K562 (cell line): ENCODE data around the gene TMC8. TPM values are rescaled to one million over a fixed set of nuclear protein-coding genes. Genes with fewer than 3 reads are reported as not detected.

Experiments used
- ARID3A ChIP-seq: IDR thresholded peaks from 2 replicates; pipeline ENCODE4 v1.6.1; 2012; ENCODE audit warnings: low read depth, low read length, improper control_type of control experiment, borderline replicate concordance
- CEBPG ChIP-seq, 3 experiments: fragments of 200-800 bp in 1 of 3; sonication (Bioruptor generic) in 1 of 3; sonication (generic) in 1 of 3; formaldehyde crosslinking in 1 of 3; IDR thresholded peaks in 2 of 3; conservative IDR thresholded peaks in 1 of 3; 2 replicates each; pipeline versions ENCODE4 v1.6.1 to v1.8.0; 2016 to 2022; ENCODE audit warnings: missing compliant biosample characterization in 2 of 3, missing genetic modification characterization in 2 of 3, mild to moderate bottlenecking in 1 of 3, missing genetic modification reagents in 1 of 3
- E2F3 ChIP-seq: fragments of 250-450 bp; sonication (Bioruptor Pico); IDR thresholded peaks from 2 replicates; pipeline ENCODE4 v1.4.0; 2020; ENCODE audit warnings: mild to moderate bottlenecking
- E2F4 ChIP-seq: sonication (generic); formaldehyde crosslinking; IDR thresholded peaks from 2 replicates; pipeline ENCODE4 v1.8.0; 2022; ENCODE audit warnings: mild to moderate bottlenecking, low read depth, missing genetic modification reagents
- GTF2F1 ChIP-seq: IDR thresholded peaks from 2 replicates; pipeline ENCODE4 v1.6.1; 2011; ENCODE audit warnings: low read depth, low read length, improper control_type of control experiment
- HEY1 ChIP-seq: fragments of 250-450 bp; sonication (Bioruptor Pico); IDR thresholded peaks from 2 replicates; pipeline ENCODE4 v1.5.0; 2020; ENCODE audit warnings: mild to moderate bottlenecking, moderate library complexity, borderline replicate concordance
- HLTF ChIP-seq: fragments of 450-650 bp; IDR thresholded peaks from 2 replicates; pipeline ENCODE4 v1.6.1; 2016
- MAFG ChIP-seq: fragments of 450-650 bp; conservative IDR thresholded peaks from 2 replicates; pipeline ENCODE4 v1.6.1; 2016; ENCODE audit warnings: missing genetic modification characterization, missing compliant biosample characterization
- MCM3 ChIP-seq: fragments of 450-650 bp; IDR thresholded peaks from 2 replicates; pipeline ENCODE4 v1.6.1; 2016
- MCM7 ChIP-seq, 2 experiments: fragments of 450-650 bp; IDR thresholded peaks; 2 replicates each; pipeline ENCODE4 v1.6.1; 2016 to 2018
- MTF1 ChIP-seq: fragments of 250-450 bp; sonication (Bioruptor Pico); IDR thresholded peaks from 2 replicates; pipeline ENCODE4 v1.9.0; 2021; ENCODE audit warnings: moderate library complexity, mild to moderate bottlenecking, inconsistent platforms, borderline replicate concordance
- NCOA2 ChIP-seq, 2 experiments: fragments of 450-650 bp; IDR thresholded peaks; 2 replicates each; pipeline ENCODE4 v1.6.1; 2018; ENCODE audit warnings: mild to moderate bottlenecking in 2 of 2, moderate library complexity in 1 of 2; ENCODE audit not compliant: partially characterized antibody in 2 of 2
- NCOR1 ChIP-seq: fragments of 450-650 bp; IDR thresholded peaks from 2 replicates; pipeline ENCODE4 v1.6.1; 2016; ENCODE audit warnings: mild to moderate bottlenecking, moderate library complexity
- PCBP1 ChIP-seq: fragments of 200-400 bp; formaldehyde crosslinking; IDR thresholded peaks from 2 replicates; pipeline ENCODE4 v1.6.1; 2018; ENCODE audit warnings: mild to moderate bottlenecking, low read depth, low read length; ENCODE audit not compliant: poor library complexity, severe bottlenecking
- PHF20 ChIP-seq: fragments of 450-650 bp; IDR thresholded peaks from 2 replicates; pipeline ENCODE4 v1.6.1; 2018; ENCODE audit not compliant: partially characterized antibody
- RNF2 ChIP-seq: sonication (generic); IDR thresholded peaks from 2 replicates; pipeline ENCODE4 v1.6.1; 2016
- SIN3A ChIP-seq, 2 experiments: fragments of 150-350 bp in 1 of 2; IDR thresholded peaks; 2 replicates each; pipeline ENCODE4 v1.6.1; 2011 to 2016; ENCODE audit warnings: borderline replicate concordance in 2 of 2, low read depth in 2 of 2, low read length in 2 of 2, mild to moderate bottlenecking in 2 of 2, moderate library complexity in 2 of 2; ENCODE audit not compliant: control insufficient read depth in 1 of 2
- SNAPC5 ChIP-seq: fragments of 250-450 bp; sonication (Bioruptor Pico); IDR thresholded peaks from 2 replicates; pipeline ENCODE4 v1.8.0; 2021; ENCODE audit warnings: moderate library complexity, mild to moderate bottlenecking, inconsistent platforms
- WHSC1 ChIP-seq: IDR thresholded peaks from one replicate; pipeline ENCODE4 v1.6.1; 2012; ENCODE audit warnings: low read length, control low read depth, inconsistent platforms
- XRCC5 ChIP-seq: fragments of 200-400 bp; formaldehyde crosslinking; IDR thresholded peaks from 2 replicates; pipeline ENCODE4 v1.6.1; 2017; ENCODE audit warnings: low read depth, mild to moderate bottlenecking, low read length
- ZNF134 ChIP-seq: fragments of 250-450 bp; sonication (Bioruptor Pico); conservative IDR thresholded peaks from 2 replicates; pipeline ENCODE4 v1.4.0; 2020
- ZNF551 ChIP-seq: fragments of 250-450 bp; sonication (Bioruptor Pico); IDR thresholded peaks from 2 replicates; pipeline ENCODE4 v1.5.0; 2021; ENCODE audit warnings: mild to moderate bottlenecking, moderate library complexity
- ZSCAN29 ChIP-seq: fragments of 450-650 bp; IDR thresholded peaks from 2 replicates; pipeline ENCODE4 v1.6.1; 2017
- polyA plus RNA-seq, 8 experiments: library from polyadenylated mRNA; depleted of rRNA in 4 of 8; stranded (reverse) in 5 of 8; unstranded in 3 of 8; fragments of >200 nt; fragmentation: Nextera tagmentation in 2 of 8; fragmentation: Illumina TruSeq in 1 of 8; extraction: Ambion mirVana in 2 of 8; extraction: Trizol in 1 of 8; gene quantifications; 2 replicates each; pipeline versions ENCODE4 v1.2.1 to v1.2.3, GENCODE V29; 2011 to 2014; ENCODE audit warnings: inconsistent platforms in 1 of 8, missing spikeins in 1 of 8
- total RNA-seq, 7 experiments: library from RNA; depleted of rRNA in 6 of 7; stranded (reverse); fragments of >200 nt in 6 of 7; fragmentation: Illumina TruSeq in 2 of 7; extraction: Trizol in 2 of 7; gene quantifications; 2 replicates each; pipeline versions ENCODE4 v1.2.1 to v1.2.3, GENCODE V29; 2011 to 2021; ENCODE audit warnings: low replicate concordance in 1 of 7
- TF ChIP-seq, protein P1 (sequence below): fragments of 250-450 bp; sonication (Bioruptor Pico); IDR thresholded peaks from 2 replicates; pipeline ENCODE4 v1.4.0; 2020; ENCODE audit warnings: mild to moderate bottlenecking, moderate library complexity, borderline replicate concordance

TMC8 gene
- total and polyA plus RNA-seq, 9 of the 15 experiments (the other 6 are each of a cell fraction or from before 2014, with no cell fraction given): 0.13 to 10.9 (median 2.8) TPM

DNA sequence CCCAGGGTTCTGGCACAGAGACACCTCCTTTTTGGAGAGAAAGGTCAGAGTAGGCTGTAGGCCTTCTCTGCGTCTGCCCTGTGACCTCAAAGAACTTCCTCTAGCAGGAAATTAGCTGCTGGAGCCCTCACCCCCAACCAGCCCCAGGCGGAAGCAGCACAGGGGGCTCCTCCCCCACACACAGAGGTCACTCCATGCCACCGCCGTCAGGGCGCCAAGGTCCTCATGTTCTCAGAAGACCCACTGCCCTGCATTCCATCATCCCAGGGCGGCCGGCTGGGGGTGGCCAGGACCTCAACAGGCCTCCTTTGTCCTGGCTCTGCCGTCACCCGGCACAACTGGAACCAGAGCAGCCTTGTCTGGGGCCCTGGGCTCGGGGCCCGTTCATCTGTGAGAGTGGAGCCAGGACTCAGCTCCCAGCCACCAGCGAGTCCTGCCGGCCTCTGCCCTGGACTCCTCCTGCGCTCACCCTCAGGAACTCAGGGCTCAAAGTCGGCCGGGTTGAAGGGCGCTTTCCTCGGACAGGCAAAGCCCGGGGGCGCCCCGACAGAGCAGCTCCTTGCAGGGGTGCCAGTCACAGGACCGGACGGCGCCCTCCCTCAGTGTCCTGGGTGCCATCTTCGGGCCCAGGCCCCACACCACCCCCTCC is 3.2 kb upstream of the TMC8 start (continued):
- TF ChIP-seq, protein P1, sequence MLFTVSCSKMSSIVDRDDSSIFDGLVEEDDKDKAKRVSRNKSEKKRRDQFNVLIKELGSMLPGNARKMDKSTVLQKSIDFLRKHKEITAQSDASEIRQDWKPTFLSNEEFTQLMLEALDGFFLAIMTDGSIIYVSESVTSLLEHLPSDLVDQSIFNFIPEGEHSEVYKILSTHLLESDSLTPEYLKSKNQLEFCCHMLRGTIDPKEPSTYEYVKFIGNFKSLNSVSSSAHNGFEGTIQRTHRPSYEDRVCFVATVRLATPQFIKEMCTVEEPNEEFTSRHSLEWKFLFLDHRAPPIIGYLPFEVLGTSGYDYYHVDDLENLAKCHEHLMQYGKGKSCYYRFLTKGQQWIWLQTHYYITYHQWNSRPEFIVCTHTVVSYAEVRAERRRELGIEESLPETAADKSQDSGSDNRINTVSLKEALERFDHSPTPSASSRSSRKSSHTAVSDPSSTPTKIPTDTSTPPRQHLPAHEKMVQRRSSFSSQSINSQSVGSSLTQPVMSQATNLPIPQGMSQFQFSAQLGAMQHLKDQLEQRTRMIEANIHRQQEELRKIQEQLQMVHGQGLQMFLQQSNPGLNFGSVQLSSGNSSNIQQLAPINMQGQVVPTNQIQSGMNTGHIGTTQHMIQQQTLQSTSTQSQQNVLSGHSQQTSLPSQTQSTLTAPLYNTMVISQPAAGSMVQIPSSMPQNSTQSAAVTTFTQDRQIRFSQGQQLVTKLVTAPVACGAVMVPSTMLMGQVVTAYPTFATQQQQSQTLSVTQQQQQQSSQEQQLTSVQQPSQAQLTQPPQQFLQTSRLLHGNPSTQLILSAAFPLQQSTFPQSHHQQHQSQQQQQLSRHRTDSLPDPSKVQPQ (CRISPR knock-in tag): no peak
- peak; percentile 66; the same call in 1 of the 2 replicates for TF ChIP-seq RNF2
- no peak for TF ChIP-seq WHSC1
- no peak for TF ChIP-seq MTF1
- TF ChIP-seq NCOR1: peak; percentile 58; the same call in 1 of the 2 replicates
- no peak for TF ChIP-seq XRCC5
- TF ChIP-seq MCM7 (IDR thresholded peaks at IDR 0.05): no peak
- TF ChIP-seq PHF20: peak; percentile 32
- TF ChIP-seq GTF2F1: no peak
- TF ChIP-seq ZNF551: no peak
- TF ChIP-seq HEY1 (CRISPR knock-in tag): no peak
- TF ChIP-seq PCBP1: no peak
- TF ChIP-seq ARID3A: no peak
- no peak for TF ChIP-seq E2F4 (CRISPR knock-in tag)
- TF ChIP-seq SNAPC5 (CRISPR knock-in tag): no peak
- TF ChIP-seq MCM3: no peak
- TF ChIP-seq E2F3 (CRISPR knock-in tag): no peak
- no peak for TF ChIP-seq NCOA2 (IDR thresholded peaks at IDR 0.05; ENCODE audit: partially characterized antibody in 2 of 2)
- no peak for TF ChIP-seq ZSCAN29
- TF ChIP-seq CEBPG (CRISPR knock-in tag; IDR thresholded peaks at IDR 0.05): no peak
- no peak for TF ChIP-seq CEBPG (tag; conservative IDR thresholded peaks at IDR 0.05 in 1 of 2, IDR thresholded peaks at IDR 0.05 in 1 of 2)
- peak in 1 of 2 experiments; percentile 63; a peak in 1 of 4 replicates for TF ChIP-seq SIN3A (IDR thresholded peaks at IDR 0.05; ENCODE audit: borderline replicate concordance in 2 of 2, control insufficient read depth in 1 of 2, low read depth in 2 of 2, low read length in 2 of 2)
- no peak for TF ChIP-seq HLTF
- no peak for TF ChIP-seq MAFG (tag)
- no peak for TF ChIP-seq ZNF134 (CRISPR knock-in tag)
